GM15510 (cell line): ENCODE data around the gene ITIH5.

Experiments used
- POLR2A ChIP-seq: IDR thresholded peaks from 3 replicates; pipeline ENCODE4 v1.6.1; 2011; ENCODE audit warnings: borderline replicate concordance; ENCODE audit not compliant: insufficient read length; ENCODE audit errors: extremely low read depth

Gene ITIH5

GRCh38 chr10:7579681-7580080, 87.1 kb downstream of the ITIH5 start:
- no peak for TF ChIP-seq POLR2A

- TF ChIP-seq POLR2A = no peak
These were observed 89.2 kb downstream of the ITIH5 start for GRCh38 chr10:7577579-7577978.

- no peak for TF ChIP-seq POLR2A
These were observed 89.6 kb downstream of the ITIH5 start for GRCh38 chr10:7577176-7577575.

GRCh38 chr10:7576340-7576739, 90.4 kb downstream of the ITIH5 start:
- no peak for TF ChIP-seq POLR2A

- no peak for TF ChIP-seq POLR2A
These were observed 94.4 kb downstream of the ITIH5 start for GRCh38 chr10:7572391-7572790.

GRCh38 chr10:7571981-7572380, 94.8 kb downstream of the ITIH5 start:
- no peak for TF ChIP-seq POLR2A

- TF ChIP-seq POLR2A = no peak
These were observed 98.7 kb downstream of the ITIH5 start for GRCh38 chr10:7567911-7568620.

GRCh38 chr10:7566891-7567290, 99.9 kb downstream of the ITIH5 start:
- TF ChIP-seq POLR2A = no peak

GRCh38 chr10:7565871-7566270, 100.9 kb downstream of the ITIH5 start:
- TF ChIP-seq POLR2A = no peak

- TF ChIP-seq POLR2A = no peak
These were observed 103.0 kb downstream of the ITIH5 start for GRCh38 chr10:7563770-7564169.

- TF ChIP-seq POLR2A = no peak
These were observed 103.4 kb downstream of the ITIH5 start for GRCh38 chr10:7563368-7563767.

GRCh38 chr10:7561985-7562384, 104.8 kb downstream of the ITIH5 start:
- no peak for TF ChIP-seq POLR2A

GRCh38 chr10:7561216-7561893, 105.4 kb downstream of the ITIH5 start:
- TF ChIP-seq POLR2A = no peak

- TF ChIP-seq POLR2A = no peak
These were observed 106.2 kb downstream of the ITIH5 start for GRCh38 chr10:7560519-7560918.

GRCh38 chr10:7559386-7559785, 107.4 kb downstream of the ITIH5 start:
- TF ChIP-seq POLR2A = no peak

GRCh38 chr10:7558036-7558435, 108.7 kb downstream of the ITIH5 start:
- TF ChIP-seq POLR2A = no peak
